Esophagus muscularis mucosa (tissue), 4 donors: ENCODE data around the gene SKAP2.

ENCODE experiments used
- EP300 ChIP-seq: sonication (generic); formaldehyde crosslinking; IDR thresholded peaks from one replicate; pipeline ENCODE4 v1.6.1; 2017; ENCODE audit warnings: antibody characterized with exemption
- POLR2A ChIP-seq: fragments of 450-650 bp; IDR thresholded peaks from one replicate; pipeline ENCODE4 v1.6.1; 2017; ENCODE audit warnings: antibody characterized with exemption, moderate library complexity, mild to moderate bottlenecking, low read depth
- POLR2AphosphoS5 ChIP-seq, 2 donors: sonication (generic); formaldehyde crosslinking; IDR thresholded peaks; one replicate each; pipeline ENCODE4 v1.6.1; 2017; ENCODE audit warnings: antibody characterized with exemption in 2 of 2
- TF ChIP-seq, protein P1 (sequence below), 3 experiments: fragments of 200-600 bp in 2 of 3; fragments of 450-650 bp in 1 of 3; sonication (generic) in 2 of 3; IDR thresholded peaks; one replicate each; pipeline ENCODE4 v1.5.1; 2017 to 2019; ENCODE audit warnings: antibody characterized with exemption in 3 of 3, mild to moderate bottlenecking in 2 of 3, moderate library complexity in 1 of 3

GRCh38 chr7:26673271-26673670, 191.1 kb downstream of the SKAP2 start:
- TF ChIP-seq, protein P1, sequence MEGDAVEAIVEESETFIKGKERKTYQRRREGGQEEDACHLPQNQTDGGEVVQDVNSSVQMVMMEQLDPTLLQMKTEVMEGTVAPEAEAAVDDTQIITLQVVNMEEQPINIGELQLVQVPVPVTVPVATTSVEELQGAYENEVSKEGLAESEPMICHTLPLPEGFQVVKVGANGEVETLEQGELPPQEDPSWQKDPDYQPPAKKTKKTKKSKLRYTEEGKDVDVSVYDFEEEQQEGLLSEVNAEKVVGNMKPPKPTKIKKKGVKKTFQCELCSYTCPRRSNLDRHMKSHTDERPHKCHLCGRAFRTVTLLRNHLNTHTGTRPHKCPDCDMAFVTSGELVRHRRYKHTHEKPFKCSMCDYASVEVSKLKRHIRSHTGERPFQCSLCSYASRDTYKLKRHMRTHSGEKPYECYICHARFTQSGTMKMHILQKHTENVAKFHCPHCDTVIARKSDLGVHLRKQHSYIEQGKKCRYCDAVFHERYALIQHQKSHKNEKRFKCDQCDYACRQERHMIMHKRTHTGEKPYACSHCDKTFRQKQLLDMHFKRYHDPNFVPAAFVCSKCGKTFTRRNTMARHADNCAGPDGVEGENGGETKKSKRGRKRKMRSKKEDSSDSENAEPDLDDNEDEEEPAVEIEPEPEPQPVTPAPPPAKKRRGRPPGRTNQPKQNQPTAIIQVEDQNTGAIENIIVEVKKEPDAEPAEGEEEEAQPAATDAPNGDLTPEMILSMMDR (IDR thresholded peaks at IDR 0.05), result no peak
- TF ChIP-seq EP300, result no peak
- no peak for TF ChIP-seq POLR2A
- TF ChIP-seq POLR2AphosphoS5 (IDR thresholded peaks at IDR 0.05), result no peak
